Activated CD4-positive, alpha-beta T cell treated with anti-CD3 and anti-CD28 coated beads for 24 hours (primary cell): ENCODE results near the gene KRT78.

Source experiments
- DNase-seq, 2 donors: peaks; one replicate each; pipeline ENCODE4 v3.0.0-alpha.2; 2020; ENCODE audit warnings: low read depth in 2 of 2

The KRT78 gene

DNA sequence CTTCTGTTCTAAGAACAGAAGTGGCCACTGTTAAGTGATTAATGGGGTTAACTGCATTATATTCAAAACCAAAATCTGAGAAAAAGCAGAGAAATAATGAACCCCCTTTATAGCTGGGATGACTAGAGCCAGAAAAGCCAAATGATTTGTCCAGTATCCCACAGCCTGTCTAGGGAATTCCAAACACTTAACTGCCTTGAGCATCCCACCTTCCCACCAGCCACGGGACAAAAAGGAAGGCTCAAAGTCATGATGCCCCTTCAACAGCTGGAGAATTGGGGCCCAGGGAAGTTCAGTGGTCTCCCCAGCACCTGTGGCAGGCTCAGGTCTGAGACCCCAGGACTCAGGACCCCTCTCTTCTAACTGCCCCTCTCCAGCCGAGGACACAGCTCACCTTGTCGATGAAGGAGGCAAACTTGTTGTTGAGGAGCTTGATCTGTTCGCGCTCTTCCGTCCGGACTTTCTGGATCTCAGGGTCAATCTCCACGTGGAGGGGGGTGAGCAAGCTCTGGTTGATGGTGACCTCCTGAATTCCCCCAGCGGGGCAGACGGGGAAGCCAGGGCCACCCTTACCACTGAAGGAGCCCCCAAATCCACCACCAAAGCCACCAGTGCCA, 35.5 kb downstream of the KRT78 start:
- no peak for DNase-seq

DNA sequence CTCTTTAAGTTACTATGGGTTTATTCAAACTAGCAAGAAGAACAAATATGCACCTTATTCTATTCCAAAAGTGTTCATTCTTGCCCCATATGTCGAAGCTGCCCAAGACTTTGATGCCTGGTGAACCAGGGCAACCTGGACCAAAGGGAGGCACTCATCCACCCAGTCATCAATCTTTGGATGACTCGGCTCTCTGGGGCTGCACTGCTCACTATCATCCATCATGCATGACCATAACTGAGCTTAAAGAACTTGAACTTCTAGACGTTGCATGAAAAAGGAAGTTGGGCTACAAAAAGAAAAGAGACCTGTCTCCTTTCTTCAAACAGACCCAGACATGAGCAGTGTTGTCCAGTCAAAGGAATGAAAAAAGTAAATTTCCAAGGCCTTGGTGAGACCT, 36.0 kb downstream of the KRT78 start:
- DNase-seq = no peak

DNA sequence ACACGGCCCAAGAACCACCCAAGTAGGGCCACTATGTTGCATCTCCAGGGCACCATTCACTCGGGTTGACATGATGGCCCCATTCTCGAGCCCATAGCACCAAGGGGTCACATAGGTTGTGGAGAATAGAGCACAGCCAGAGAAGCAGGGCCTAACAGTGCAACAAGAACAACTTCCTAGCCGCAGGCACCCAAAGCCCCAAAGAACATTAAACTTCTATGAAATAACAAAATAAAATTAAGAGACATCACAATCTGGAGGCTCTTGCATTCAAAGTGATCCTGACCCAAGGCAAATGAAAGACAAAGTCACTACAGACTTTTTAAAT, 36.8 kb downstream of the KRT78 start:
- DNase-seq = no peak

DNA sequence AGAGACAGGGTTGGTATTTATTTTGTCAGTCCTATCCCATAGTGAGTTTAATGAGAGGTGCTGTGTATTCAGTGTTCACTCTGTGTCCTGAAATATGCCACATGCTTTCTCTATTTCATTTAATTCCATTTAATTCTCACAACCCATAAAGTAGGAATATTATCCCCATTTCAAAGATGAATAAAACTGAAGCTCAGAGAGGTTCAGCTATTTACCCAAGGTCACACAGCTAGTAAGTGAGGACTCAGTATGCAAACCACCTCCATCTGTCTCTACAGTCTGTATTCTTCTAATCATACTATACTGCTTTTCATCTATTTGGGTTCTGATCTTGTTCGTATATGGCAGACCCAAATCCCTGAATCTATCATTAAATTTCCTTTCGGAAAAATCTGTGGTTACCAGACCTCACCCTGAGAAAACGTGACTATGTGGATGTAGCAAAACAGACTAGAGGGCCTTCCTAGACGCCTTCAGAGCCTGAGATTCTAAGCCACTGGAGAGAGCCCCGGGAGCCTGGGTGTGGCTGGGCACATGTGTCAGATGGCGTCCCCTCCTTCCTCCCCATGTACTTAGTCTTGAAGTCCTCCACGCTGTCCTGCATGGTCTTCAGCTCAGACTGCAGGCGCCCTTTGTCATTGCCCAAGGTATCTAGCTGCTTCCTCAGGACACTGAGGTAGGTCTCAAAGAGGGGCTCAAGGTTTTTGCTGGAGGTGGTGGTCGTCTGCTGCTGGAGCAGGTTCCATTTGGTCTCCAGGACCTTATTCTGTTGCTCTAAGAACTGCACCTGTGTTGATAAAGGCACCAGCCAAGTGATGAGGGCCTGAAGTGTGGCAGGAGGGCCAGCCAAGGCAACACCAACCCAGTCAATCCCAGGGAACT, 37.4 kb downstream of the KRT78 start:
- no peak for DNase-seq

DNA sequence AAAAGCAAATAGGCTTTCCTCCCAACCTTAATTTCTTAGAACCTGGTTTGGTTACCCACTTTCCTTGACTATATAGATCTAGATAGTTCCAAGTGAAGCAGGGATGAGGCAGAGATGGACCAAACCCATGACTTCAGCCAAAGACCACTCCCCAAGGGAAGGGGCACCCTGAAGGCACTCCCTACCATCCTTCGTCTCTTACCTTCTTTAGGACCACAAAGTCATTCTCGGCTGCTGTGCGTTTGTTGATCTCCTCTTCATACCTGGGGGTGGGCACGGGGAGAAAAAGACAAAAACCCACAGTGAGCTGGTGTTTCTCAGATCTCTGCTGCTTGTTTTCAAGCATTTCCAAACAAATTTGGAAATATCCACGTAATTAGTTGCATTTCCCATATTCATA, 38.2 kb downstream of the KRT78 start:
- DNase-seq = no peak

DNA sequence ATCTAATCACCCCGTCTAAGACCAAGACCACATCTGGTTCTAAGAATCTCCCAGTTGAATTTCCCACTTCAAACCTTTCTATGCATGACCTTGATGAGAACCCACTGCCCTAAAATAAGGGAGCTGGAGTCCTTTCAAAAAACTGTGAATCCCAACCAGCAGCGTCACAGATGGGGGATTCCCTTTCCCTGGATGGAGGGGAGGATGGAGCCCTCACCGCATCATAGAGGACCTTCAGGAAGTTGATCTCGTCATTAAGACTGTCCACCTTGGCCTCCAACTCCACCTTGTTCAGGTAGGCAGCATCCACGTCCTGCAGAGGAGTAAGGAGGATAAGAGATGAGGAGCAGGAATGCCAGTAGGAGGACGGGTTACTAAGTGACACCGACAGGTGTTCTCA, 39.6 kb downstream of the KRT78 start:
- no peak for DNase-seq

DNA sequence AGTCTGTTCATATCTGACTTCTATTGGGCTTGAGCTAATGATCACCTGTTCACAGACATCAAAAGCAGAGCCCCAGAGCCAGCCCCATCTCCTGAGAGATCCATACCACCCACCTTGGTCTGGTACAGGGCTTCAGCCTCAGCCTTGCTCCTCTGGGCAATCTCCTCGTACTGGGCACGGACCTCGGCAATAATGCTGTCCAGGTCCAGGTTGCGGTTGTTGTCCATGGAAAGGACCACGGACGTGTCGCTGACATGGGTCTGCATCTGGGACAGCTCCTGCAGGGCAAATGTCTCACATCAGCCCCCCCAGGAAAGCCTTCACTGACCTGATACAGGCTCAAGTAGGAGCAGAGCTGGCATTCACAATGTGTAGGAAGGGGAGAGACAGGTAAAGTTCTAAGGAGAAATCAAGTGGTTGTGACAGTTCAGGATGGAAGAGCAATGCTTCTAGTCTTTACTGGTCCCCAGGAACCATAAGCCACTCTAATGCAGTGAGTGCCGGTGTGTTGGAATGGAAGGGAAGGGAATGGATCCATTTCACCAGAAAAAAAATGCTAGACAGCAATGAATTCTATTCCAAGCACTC, 40.1 kb downstream of the KRT78 start:
- DNase-seq = no peak

DNA sequence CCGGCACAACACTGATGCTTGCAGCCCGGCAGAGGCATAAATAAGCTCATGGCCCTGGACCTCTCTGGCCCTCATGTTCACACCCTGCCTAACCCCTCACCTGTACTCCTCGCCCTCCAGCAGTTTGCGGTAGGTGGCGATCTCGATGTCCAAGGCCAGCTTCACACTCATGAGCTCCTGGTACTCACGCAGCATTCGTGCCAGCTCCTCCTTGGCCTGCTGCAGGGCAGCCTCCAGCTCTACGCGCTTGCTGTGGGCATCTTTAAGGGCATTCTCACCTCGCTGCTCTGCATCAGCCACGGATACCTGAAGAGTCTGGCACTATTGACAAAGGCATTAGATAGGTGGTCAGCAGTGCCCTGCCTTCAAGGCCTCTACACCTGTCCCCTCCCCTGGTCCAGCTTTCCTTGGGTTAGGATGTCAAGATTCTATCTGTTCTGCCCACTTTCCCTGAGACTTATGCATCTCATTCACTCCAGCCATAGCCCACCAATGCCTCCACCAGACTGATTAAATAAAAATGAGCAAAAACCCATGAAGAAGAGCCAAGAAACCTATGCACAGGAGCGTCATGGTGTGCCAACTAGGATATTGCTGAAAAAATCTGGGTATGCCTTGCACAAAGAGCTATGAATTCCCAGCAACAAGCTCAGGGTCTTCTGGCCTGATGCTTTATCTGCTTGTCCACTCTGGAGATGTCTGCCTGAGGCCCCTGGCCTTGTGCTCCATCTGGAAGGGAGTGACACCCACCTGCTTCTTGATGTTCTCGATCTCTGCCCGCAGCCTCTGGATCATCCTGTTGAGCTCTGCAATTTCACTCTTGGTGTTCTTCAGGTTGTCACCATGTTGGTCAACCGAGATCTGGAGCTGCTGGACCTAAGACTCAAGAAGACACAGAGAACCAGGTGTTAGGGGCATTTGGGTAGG, 41.0 kb downstream of the KRT78 start:
- no peak for DNase-seq

DNA sequence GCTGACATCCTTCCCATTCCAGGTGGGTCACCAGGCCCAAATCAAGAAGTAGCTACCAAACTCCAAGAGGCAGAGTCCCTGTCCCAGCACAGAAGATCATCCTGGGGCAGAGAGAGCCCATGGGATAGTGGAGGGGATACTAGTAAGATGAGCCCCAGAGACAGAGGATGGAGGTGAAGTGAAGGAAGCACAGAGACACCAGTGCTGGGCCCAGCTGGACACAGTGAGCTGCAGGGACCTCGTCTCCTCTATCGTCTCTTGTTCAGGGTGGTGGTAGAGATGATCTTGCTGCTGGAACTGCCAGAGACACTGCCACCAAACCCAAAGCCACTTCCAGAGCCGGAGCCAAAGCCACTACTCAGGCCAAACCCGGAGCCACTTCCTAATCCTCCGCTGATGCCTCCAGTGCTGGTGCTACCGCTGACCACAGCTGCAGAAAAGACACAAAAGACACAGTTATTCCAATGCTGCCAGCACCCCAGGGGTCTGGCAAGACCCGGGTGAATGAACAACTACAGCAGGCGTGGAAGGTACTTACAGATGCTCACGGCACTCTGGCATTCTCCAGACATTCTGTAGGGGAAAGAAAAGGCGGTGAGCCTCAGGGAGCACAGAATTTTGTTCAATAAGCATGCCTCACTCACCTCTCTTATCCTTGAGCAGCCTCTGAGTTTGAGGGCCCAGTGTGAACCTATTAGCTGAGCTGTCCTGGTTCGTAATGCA, 41.8 kb downstream of the KRT78 start:
- no peak for DNase-seq

DNA sequence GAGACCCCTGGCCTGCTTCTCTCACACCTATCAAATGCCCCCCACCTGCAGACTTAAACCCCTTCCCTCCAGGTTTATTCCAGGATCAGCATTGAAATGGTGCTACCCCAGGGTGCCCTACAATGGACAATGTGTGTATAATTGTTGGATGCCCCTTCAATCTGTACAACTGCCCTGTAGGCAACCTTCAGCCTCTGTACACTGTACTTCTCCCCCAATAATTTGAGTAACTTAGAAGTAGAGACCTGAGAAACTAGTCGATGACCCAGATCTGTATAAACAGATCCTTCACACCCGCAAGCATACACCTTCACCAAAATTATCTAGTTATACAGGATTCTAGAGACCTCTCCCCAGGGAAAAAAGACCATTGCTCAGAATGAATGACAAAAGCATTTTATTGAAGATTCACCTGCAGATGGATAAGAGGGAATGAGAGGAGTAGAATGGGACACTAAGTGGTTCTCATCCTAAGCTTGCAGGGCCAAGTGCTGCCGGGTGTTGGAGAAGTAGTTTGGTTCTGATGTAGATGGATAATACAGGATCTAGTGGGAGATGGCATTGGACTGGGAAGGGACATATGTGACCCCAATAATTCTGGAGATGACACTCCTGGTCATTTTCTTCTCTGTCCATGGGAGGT, 42.5 kb downstream of the KRT78 start:
- no peak for DNase-seq

DNA sequence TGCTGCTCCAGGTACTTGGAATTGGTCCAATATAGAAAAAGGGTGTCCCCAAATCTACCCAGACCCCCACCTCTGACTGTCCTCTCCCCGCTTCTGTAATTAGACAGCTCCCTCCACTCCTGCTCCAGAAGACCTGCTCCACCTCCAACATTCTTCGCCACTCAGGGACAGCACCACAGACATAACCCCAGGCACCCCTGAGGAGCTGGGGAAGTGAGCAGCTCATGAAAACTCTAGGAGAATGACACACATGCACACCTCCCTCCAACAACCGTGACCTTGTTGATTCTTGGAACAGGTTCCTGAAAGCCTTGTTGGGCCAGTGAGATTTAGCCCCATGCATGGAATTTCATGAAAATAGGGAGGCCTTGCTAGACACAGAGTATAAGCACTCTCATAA, 43.1 kb downstream of the KRT78 start:
- DNase-seq = no peak

DNA sequence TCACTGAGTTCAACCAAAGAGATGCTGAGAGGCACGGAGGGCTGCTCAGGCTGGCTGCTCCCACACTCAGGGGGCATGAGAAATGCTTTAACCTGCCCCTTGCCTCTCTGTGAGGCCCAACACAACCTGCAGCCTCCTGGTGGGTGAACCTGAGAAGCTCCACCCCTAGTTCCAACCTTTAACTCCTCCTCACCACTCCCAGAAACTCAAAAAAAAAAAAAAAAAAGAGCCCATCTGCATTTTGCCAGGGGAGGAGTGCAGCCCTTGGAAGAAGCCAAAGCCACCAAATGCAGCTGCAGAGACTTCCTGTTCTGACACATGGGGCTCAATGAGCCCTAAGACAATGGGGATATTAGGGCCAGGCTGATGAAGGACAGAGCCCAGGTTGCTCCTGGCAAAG, 43.8 kb downstream of the KRT78 start:
- DNase-seq = no peak

DNA sequence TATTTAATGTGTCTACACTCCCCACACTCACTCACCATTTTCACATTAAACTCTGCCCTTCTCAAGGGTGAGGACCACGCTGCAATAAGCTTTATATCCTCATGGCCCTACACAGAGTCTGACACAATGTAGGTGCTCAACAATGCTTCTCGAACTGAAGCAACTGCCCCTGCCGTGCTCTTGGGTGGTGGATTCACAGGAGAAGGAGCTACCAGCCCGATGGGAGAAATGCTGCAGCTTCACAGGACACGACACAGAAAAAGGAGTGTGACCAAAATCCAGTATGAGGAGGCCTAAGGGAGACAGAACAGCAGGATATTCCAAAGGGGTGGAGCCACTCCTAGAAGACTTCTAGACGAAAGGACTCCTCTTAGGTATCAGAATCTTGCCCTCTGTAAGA, 46.4 kb downstream of the KRT78 start:
- DNase-seq = no peak

DNA sequence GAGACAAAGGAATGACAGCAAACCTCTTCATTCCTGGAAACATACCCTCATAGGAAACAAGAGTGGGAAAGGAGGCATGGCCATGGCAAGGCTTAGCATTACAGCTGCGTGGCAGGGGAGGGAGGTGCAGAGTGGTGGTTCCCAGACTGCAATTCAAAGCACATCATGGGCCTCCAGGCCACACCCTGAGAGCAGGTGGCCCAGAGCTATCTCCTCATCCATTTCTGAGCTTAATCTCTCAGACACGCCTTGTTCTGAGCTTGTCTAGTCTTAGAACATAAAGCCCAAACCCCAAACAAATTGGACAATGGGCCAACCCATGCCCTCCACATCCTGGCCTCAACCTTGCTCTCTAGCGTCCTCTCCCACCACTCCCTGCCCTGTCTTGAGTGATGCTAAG, 47.0 kb downstream of the KRT78 start:
- DNase-seq = no peak

DNA sequence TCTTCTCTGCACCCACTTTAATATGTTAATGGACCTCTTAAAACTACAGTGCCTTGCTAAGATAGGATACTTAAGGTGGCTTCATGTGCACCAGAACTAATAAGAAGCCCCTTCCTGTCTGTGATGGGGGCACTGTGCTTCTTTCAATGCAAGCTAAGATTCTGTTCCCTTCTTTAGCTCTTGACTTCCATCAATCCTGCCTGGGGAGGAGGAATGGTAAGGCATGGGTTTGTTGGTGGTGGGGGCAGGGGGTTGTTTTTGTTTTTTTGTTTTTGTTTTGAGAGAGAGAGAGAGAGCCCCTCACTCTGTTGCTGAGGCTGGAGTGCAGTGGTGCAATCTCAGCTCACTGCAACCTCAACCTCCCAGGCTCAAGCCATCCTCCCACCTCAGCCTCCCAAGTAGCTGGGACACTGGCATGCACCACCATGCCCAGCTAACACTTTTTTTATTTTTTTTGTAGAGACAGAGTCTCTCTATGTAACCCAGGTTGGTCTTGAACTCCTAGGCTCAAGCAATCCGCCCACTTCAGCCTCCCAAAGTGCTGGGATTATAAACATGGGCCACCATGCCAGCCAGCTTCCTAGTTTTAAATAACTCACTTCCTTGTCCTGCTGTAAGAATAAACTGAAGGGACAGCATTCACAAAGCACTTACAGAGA, 48.4 kb downstream of the KRT78 start:
- no peak for DNase-seq

DNA sequence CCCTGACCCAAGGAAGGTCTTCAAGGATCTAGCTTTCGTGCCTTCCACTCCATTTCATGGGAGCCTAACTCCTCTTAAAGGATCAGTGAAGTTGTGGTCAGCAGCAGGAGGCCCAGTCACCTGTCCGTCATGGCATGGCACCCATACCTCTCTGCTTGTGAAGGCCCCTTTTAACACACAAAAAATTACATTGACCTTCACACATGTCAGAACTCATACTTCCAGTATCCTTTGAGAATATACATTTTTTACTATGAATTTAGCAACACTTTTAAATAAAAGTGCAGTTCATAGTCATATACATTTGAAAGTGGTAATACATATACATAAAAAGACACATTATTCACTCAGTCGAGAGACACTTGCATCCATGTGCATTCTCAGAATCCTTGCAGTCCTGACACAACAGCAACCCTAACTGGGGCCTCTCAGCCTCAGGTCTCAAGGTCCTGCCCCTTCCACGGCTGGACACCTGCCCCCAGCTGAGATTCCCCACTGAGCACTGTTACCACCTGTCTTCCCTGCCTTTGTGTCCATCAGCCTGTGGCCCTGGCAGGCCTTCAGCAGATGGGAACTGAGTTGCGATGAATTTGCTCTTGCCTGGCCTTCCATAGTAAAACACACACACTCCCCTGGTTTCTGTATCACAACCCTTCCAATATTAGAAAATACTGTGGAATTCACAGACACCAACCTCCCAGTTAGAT, 49.1 kb downstream of the KRT78 start:
- DNase-seq = no peak

DNA sequence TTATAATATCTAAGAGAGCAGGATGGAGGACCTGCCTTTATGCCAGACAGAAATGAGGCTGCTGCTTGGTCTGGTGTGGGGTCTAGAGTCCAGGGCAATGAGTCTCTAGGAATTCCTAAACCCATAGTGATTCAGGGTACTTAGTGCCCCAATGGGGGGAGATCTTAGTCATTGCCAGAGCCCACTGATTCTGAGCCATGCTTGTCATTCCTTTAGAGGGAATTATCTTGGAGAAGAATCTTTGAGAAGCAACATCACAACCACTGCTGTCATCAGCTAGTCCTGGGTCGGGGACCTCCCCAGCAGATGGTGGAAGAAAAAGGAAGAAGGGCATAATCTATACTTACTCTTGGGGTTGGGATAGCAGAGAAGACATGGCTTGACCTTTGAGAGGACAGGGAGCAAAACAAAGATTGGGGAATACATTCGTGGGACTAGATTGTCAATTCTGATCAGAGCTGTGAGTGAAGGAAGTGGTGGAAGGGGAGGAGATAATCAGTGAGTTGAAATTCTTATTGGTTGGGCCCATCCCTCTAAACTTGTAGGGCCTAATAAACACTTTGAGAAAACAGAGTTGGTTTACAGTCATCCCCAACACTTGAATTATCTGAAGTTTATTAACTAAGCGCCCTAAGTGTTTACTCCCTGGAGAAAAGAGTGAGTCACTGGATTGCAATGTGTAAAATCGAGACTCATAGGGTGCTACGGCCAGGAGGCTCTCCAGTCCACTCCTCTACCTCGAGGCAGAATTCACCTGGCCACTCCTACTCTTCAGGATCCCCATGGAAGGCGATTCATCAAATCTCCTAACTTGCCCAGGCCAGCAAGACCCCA, 49.9 kb downstream of the KRT78 start:
- no peak for DNase-seq

DNA sequence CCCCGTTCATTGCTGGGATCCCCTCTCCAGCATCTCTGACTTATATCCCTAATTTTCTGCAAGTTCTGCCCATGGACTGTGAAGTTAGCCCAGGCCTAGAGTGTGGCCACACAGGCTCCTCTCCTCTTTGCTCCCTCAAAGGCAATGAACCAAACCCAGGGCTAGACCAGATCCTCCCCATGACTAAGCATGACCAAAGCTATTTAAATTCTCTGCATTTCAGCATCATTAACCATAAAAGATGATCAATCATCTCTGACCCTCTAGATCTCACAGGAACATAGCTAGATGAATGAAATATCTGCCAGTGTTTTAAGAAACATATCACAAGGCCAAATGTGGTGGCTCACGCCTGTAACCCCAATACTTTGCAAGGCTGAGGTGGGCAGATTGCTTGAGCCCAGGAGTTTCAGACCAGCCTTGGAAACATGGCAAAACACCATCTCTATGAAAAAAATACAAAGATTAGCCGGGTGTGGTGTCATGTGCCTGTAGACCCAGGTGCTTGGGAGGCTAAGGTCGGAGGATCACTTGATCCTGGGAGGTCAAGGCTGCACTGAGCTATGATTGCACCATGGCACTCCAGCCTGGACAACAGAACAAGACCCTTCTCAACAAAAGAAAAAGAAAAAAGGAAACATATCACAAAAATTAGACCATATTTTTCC, 50.7 kb downstream of the KRT78 start:
- DNase-seq = no peak
